Body of pancreas (tissue), 4 donors: Measurements from ENCODE around the gene PHRF1. TPM values are rescaled to one million over a fixed set of nuclear protein-coding genes. Genes with fewer than 3 reads are reported as not detected.

Experiments used
- ATAC-seq: fragments of 150-250 bp; one replicate; pipeline ENCODE4 v1.9.1; 2016
- DNase-seq, 4 donors: peaks; one replicate each; pipeline ENCODE4 v3.0.0-alpha.2; 2019
- H3K27ac ChIP-seq, 4 donors: fragments of 200-600 bp; sonication (generic); 1 replicate in 3 of 4; 2 replicates in 1 of 4; pipeline versions ENCODE4 v1.5.1 to v1.6.1; 2016 to 2019; ENCODE audit warnings: mild to moderate bottlenecking in 1 of 4, mixed read lengths in 1 of 4, moderate library complexity in 1 of 4
- H3K27me3 ChIP-seq, 2 donors: fragments of 200-600 bp; sonication (generic); one replicate each; pipeline ENCODE4 v1.6.0; 2016; ENCODE audit warnings: mild to moderate bottlenecking in 1 of 2
- H3K36me3 ChIP-seq, 2 donors: fragments of 200-600 bp; sonication (generic); replicated peaks in 1 of 2; 2 replicates each; pipeline ENCODE4 v1.5.1; 2016; ENCODE audit warnings: low read depth in 2 of 2; ENCODE audit not compliant: insufficient read depth in 1 of 2
- H3K4me1 ChIP-seq: fragments of 200-600 bp; sonication (generic); one replicate; pipeline ENCODE4 v1.6.0; 2016
- H3K4me3 ChIP-seq, 2 donors: fragments of 200-600 bp; sonication (generic); 1 replicate in 1 of 2; 2 replicates in 1 of 2; pipeline ENCODE4 v1.5.1; 2016 to 2019
- H3K9me3 ChIP-seq, 3 donors: fragments of 200-600 bp; sonication (generic); 1 replicate in 2 of 3; 2 replicates in 1 of 3; pipeline ENCODE4 v1.5.1; 2016
- CTCF ChIP-seq, 7 experiments: fragments of 450-650 bp in 4 of 7; fragments of 200-600 bp in 3 of 7; sonication (generic) in 3 of 7; IDR thresholded peaks; one replicate each; pipeline ENCODE4 v1.5.1; 2016 to 2019; ENCODE audit warnings: antibody characterized with exemption in 7 of 7
- POLR2A ChIP-seq, 3 donors: fragments of 450-650 bp; IDR thresholded peaks; one replicate each; pipeline ENCODE4 v1.6.1; 2016; ENCODE audit warnings: antibody characterized with exemption in 3 of 3, mild to moderate bottlenecking in 2 of 3
- WGBS, 2 donors: methylation state at CpG; one replicate each; pipeline ENCODE4 v1.1.5; 2017; 5-methylcytosine and 5-hydroxymethylcytosine counted together
- intact Hi-C: fragments of 100-400 bp; cut with DNase I; formaldehyde crosslinking; loops from one replicate; pipeline ENCODE4 v1.15.1; 2023
- total RNA-seq, 2 donors: library from RNA; depleted of rRNA; stranded (reverse); fragments of >200 nt; gene quantifications; one replicate each; pipeline ENCODE4 v1.1.0, GENCODE V29; 2016

Gene PHRF1
- total RNA-seq, 2 donors from 2014 or later, result 18.2 to 34.3 TPM

GRCh38 chr11:635945-636510 is 59.8 kb downstream of the PHRF1 start:
- no peaks in the 10 kb centered on the region for H3K36me3 ChIP-seq
- H3K4me3 ChIP-seq, result no peak overlapping the region
- intact Hi-C loops, result no loop called here
- no peak overlapping the region for H3K27ac ChIP-seq
- no peaks in the 10 kb centered on the region for H3K27me3 ChIP-seq
- TF ChIP-seq CTCF (IDR thresholded peaks at IDR 0.05), result no peak
- no peak for TF ChIP-seq POLR2A (IDR thresholded peaks at IDR 0.05)
- DNase-seq, result no peak
- no peak for ATAC-seq
- no peaks in the 10 kb centered on the region for H3K9me3 ChIP-seq
- WGBS, 2 donors, result 64 to 91% methylated on average over 9 to 22 of the region's 22 CpGs
- peaks cover 6% of the 10 kb centered on the region for H3K4me1 ChIP-seq

- Histone ChIP-seq H3K36me3 (no peaks in the 10 kb centered on the region), H3K27ac (no peak within 1 kb of the TSS), H3K4me3 (no peak within 1 kb of the TSS), H3K27me3 (no peaks in the 10 kb centered on the region), H3K9me3 (no peaks in the 10 kb centered on the region), H3K4me1 (peaks cover 6% of the 10 kb centered on the region)
- ATAC-seq, result peak; percentile 24
- DNase-seq, result no peak
- TF ChIP-seq POLR2A (IDR thresholded peaks at IDR 0.05) (no peak), CTCF (IDR thresholded peaks at IDR 0.05) (no peak)
- intact Hi-C loops, result no loop called here
- WGBS, 2 donors, result 42 to 64% methylated on average over 13 to 85 of the region's 100 CpGs
Measured at GRCh38 chr11:636511-637332, 60.5 kb downstream of the PHRF1 start, which contains the start of gene DRD4. DRD4 (plus strand) TSS chr11:637269; CDS start chr11:637305, 36 bp downstream.

GRCh38 chr11:637333-637592 is 61.0 kb downstream of the PHRF1 start:
- H3K36me3 ChIP-seq, result no peaks in the 10 kb centered on the region
- 34 to 82% methylated on average over 2 to 26 of the region's 34 CpGs for WGBS, 2 donors
- H3K27me3 ChIP-seq, result no peaks in the 10 kb centered on the region
- peaks cover 6% of the 10 kb centered on the region for H3K4me1 ChIP-seq
- no peak for DNase-seq
- ATAC-seq, result no peak
- H3K9me3 ChIP-seq, result no peaks in the 10 kb centered on the region
- no peak overlapping the region for H3K27ac ChIP-seq
- TF ChIP-seq POLR2A (IDR thresholded peaks at IDR 0.05) (no peak), CTCF (IDR thresholded peaks at IDR 0.05) (no peak)
- intact Hi-C loops, result no loop called here
- H3K4me3 ChIP-seq, result no peak overlapping the region

- no peaks in the 10 kb centered on the region for H3K27me3 ChIP-seq
- intact Hi-C loops, result no loop called here
- no peak overlapping the region for H3K4me3 ChIP-seq
- H3K9me3 ChIP-seq, result no peaks in the 10 kb centered on the region
- WGBS, 2 donors, result 55 to 80% methylated on average over 50 to 54 of the region's 55 CpGs
- H3K27ac ChIP-seq, result no peak overlapping the region
- TF ChIP-seq POLR2A (IDR thresholded peaks at IDR 0.05), result no peak
- TF ChIP-seq CTCF (IDR thresholded peaks at IDR 0.05), result no peak
- no peak for DNase-seq
- no peaks in the 10 kb centered on the region for H3K36me3 ChIP-seq
- ATAC-seq, result no peak
- peaks cover 6% of the 10 kb centered on the region for H3K4me1 ChIP-seq
Measured at GRCh38 chr11:637593-638521, 61.6 kb downstream of the PHRF1 start.
